ENCODE results near the gene TBC1D12. TPM values are rescaled to one million over a fixed set of nuclear protein-coding genes. Genes with fewer than 3 reads are reported as not detected.

TBC1D12 gene
- total and polyA plus RNA-seq, 8 donors: 4.1 to 163 (median 12.9) TPM

- TF ChIP-seq CTCF (IDR thresholded peaks at IDR 0.05): no peak
- no peak for TF ChIP-seq EP300 (IDR thresholded peaks at IDR 0.05)
- TF ChIP-seq POLR2A (IDR thresholded peaks at IDR 0.05): no peak
- no peak for TF ChIP-seq POLR2AphosphoS5 (IDR thresholded peaks at IDR 0.05)
- Histone ChIP-seq H3K27ac (no peak overlapping the region), H3K4me1 (no peaks in the 10 kb centered on the region), H3K27me3 (no peaks in the 10 kb centered on the region), H3K36me3 (peaks cover 0 to 9% (median 2%) of the 10 kb centered on the region in 4 donors), H3K4me3 (no peak overlapping the region), H3K9me3 (no peaks in the 10 kb centered on the region)
- DNase-seq: no peak
- intact Hi-C loops (cut with DNase I; ENCODE audit: low total_unique reads): no loop called here
Observed at GRCh38 chr10:94571081-94571480, 168.7 kb downstream of the TBC1D12 start.

- H3K36me3 ChIP-seq: peaks cover 0 to 11% (median 2%) of the 10 kb centered on the region in 4 donors
- intact Hi-C loops (cut with DNase I; ENCODE audit: low total_unique reads): no loop called here
- DNase-seq: no peak
- no peaks in the 10 kb centered on the region for H3K27me3 ChIP-seq
- H3K27ac ChIP-seq: no peak overlapping the region
- no peak for TF ChIP-seq POLR2AphosphoS5 (IDR thresholded peaks at IDR 0.05)
- no peak for TF ChIP-seq EP300 (IDR thresholded peaks at IDR 0.05)
- TF ChIP-seq POLR2A (IDR thresholded peaks at IDR 0.05): no peak
- TF ChIP-seq CTCF (IDR thresholded peaks at IDR 0.05): no peak
- no peak overlapping the region for H3K4me3 ChIP-seq
- 83 to 92% (median 85%) methylated on average over 3 of the region's 3 CpGs for WGBS, 5 donors
- no peaks in the 10 kb centered on the region for H3K9me3 ChIP-seq
- no peaks in the 10 kb centered on the region for H3K4me1 ChIP-seq
Observed at GRCh38 chr10:94571528-94571927, 169.2 kb downstream of the TBC1D12 start.

DNA sequence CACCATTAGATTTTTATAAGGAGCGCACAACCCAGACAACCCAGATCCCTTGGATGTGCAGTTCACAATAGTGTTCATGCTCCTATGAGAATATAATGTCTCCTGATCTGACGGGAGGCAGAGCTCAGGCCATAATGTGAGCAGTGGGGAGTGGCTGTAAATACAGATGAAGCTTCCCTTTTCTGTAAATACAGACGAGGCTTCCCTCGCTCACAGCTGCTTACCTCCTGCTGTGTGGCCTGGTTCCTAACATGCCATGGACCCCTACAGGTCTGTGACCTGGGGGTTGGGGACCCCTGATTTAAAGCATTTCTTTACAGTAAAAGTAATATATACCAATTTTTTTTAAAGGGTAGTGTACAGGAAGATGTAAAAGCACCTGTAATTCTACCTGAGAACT is 176.4 kb downstream of the TBC1D12 start:
- H3K27ac ChIP-seq: no peak overlapping the region
- WGBS, 5 donors: 83 to 94% (median 89%) methylated on average over 4 of the region's 4 CpGs
- no peak for DNase-seq

GRCh38 chr10:94583124-94583523 is 180.8 kb downstream of the TBC1D12 start:
- H3K9me3 ChIP-seq: no peaks in the 10 kb centered on the region
- intact Hi-C loops (cut with DNase I; ENCODE audit: low total_unique reads): no loop called here
- H3K36me3 ChIP-seq: peaks cover 0 to 6% (median 2%) of the 10 kb centered on the region in 4 donors
- DNase-seq: no peak
- H3K4me3 ChIP-seq: no peak overlapping the region
- no peaks in the 10 kb centered on the region for H3K27me3 ChIP-seq
- no peak overlapping the region for H3K27ac ChIP-seq
- no peak for TF ChIP-seq CTCF (IDR thresholded peaks at IDR 0.05)
- no peak for TF ChIP-seq EP300 (IDR thresholded peaks at IDR 0.05)
- peaks cover 0 to 6% (median 0%) of the 10 kb centered on the region in 4 donors for H3K4me1 ChIP-seq

More for the DNA sequence above, 176.4 kb downstream of the TBC1D12 start:
- H3K4me1 ChIP-seq: peaks cover 0 to 6% (median 0%) of the 10 kb centered on the region in 4 donors
- H3K9me3 ChIP-seq: no peaks in the 10 kb centered on the region
- no peaks in the 10 kb centered on the region for H3K27me3 ChIP-seq
- H3K36me3 ChIP-seq: peaks cover 0 to 7% (median 0%) of the 10 kb centered on the region in 4 donors
- intact Hi-C loops (cut with DNase I; ENCODE audit: low total_unique reads): no loop called here
- H3K4me3 ChIP-seq: no peak overlapping the region
- TF ChIP-seq EP300 (IDR thresholded peaks at IDR 0.05) (no peak), POLR2A (IDR thresholded peaks at IDR 0.05) (no peak), POLR2AphosphoS5 (IDR thresholded peaks at IDR 0.05) (no peak), CTCF (IDR thresholded peaks at IDR 0.05) (no peak)

Other genes starting within 250 kb of the TBC1D12 start
- gene NOC3L, start 39.6 kb upstream of the TBC1D12 start, total RNA-seq: 10 to 100 TPM in 2 of 5 donors, 1 to 10 TPM in 2, under 1 TPM in 1; 0.58 to 28.5 (median 8.5) TPM
- gene NOC3L, start 39.6 kb upstream of the TBC1D12 start, polyA plus RNA-seq: 1 to 10 TPM; 3.7 to 5.8 (median 4.7) TPM
- gene HELLS, start 143.2 kb downstream of the TBC1D12 start, total RNA-seq: 10 to 100 TPM in 3 of 5 donors, 1 to 10 TPM in 2; 1.7 to 74.2 (median 11.2) TPM
- gene HELLS, start 143.2 kb downstream of the TBC1D12 start, polyA plus RNA-seq: 1 to 10 TPM; 2.7 to 6.4 (median 6.3) TPM

All from stomach (tissue), 9 donors.